H1 (cell line): ENCODE measurements around the gene ADIPOQ.
"Not testable (repeated sequence)": the region's sequence is repeated elsewhere in the genome, so short reads cannot be mapped to it uniquely, and the experiment has no call there.

ENCODE experiments used
- ATF2 ChIP-seq: IDR thresholded peaks from 2 replicates; pipeline ENCODE4 v1.6.1; 2012; ENCODE audit warnings: low read length, inconsistent platforms
- BCL11A ChIP-seq, 2 experiments: IDR thresholded peaks; one replicate each; pipeline ENCODE4 v1.6.1; 2011; ENCODE audit warnings: low read depth in 2 of 2, low read length in 2 of 2, mild to moderate bottlenecking in 2 of 2
- CREB1 ChIP-seq: IDR thresholded peaks from 2 replicates; pipeline ENCODE4 v1.6.1; 2012; ENCODE audit warnings: inconsistent platforms
- CTCF ChIP-seq, 3 experiments: IDR thresholded peaks; 1 replicate in 2 of 3; 2 replicates in 1 of 3; pipeline versions ENCODE4 v1.5.1 to v1.6.1; 2011; ENCODE audit warnings: low read length in 3 of 3, mild to moderate bottlenecking in 3 of 3, inconsistent platforms in 2 of 3, low read depth in 1 of 3, moderate library complexity in 1 of 3; ENCODE audit not compliant: insufficient read depth in 1 of 3; ENCODE audit errors: control extremely low read depth in 1 of 3
- EP300 ChIP-seq, 2 experiments: IDR thresholded peaks; 1 replicate in 1 of 2; 2 replicates in 1 of 2; pipeline ENCODE4 v1.6.1; 2011 to 2012; ENCODE audit warnings: low read depth in 2 of 2, low read length in 2 of 2, mild to moderate bottlenecking in 2 of 2, borderline replicate concordance in 1 of 2, inconsistent platforms in 1 of 2, moderate library complexity in 1 of 2
- JUND ChIP-seq: IDR thresholded peaks from 2 replicates; pipeline ENCODE4 v1.6.1; 2011; ENCODE audit warnings: mild to moderate bottlenecking, improper control_type of control experiment, low read length
- MAX ChIP-seq: IDR thresholded peaks from 2 replicates; pipeline ENCODE4 v1.6.1; 2012; ENCODE audit warnings: inconsistent platforms
- POLR2A ChIP-seq, 2 experiments: IDR thresholded peaks; 1 replicate in 1 of 2; 2 replicates in 1 of 2; pipeline ENCODE4 v1.6.1; 2011; ENCODE audit warnings: low read depth in 2 of 2, low read length in 2 of 2, mild to moderate bottlenecking in 2 of 2; ENCODE audit errors: control extremely low read depth in 1 of 2
- POLR2AphosphoS5 ChIP-seq: IDR thresholded peaks from 2 replicates; pipeline ENCODE4 v1.6.1; 2011; ENCODE audit warnings: low read depth, low read length
- POU5F1 ChIP-seq: IDR thresholded peaks from 2 replicates; pipeline ENCODE4 v1.6.1; 2011; ENCODE audit warnings: low read depth, mild to moderate bottlenecking, low read length, moderate library complexity
- SP2 ChIP-seq: IDR thresholded peaks from 2 replicates; pipeline ENCODE4 v1.6.1; 2012; ENCODE audit warnings: mild to moderate bottlenecking, low read length, inconsistent platforms
- SRF ChIP-seq: IDR thresholded peaks from 2 replicates; pipeline ENCODE4 v1.6.1; 2011; ENCODE audit warnings: mild to moderate bottlenecking, low read depth, low read length, moderate library complexity
- USF2 ChIP-seq: IDR thresholded peaks from 2 replicates; pipeline ENCODE4 v1.6.1; 2011; ENCODE audit warnings: low read length, improper control_type of control experiment

- TF ChIP-seq CTCF (IDR thresholded peaks at IDR 0.05; ENCODE audit: control extremely low read depth in 1 of 3, insufficient read depth in 1 of 3, low read depth in 1 of 3, low read length in 3 of 3); MAX; USF2; POLR2AphosphoS5; POLR2A (IDR thresholded peaks at IDR 0.05; ENCODE audit: control extremely low read depth in 1 of 2, low read depth in 2 of 2, low read length in 2 of 2); EP300 (IDR thresholded peaks at IDR 0.05; ENCODE audit: borderline replicate concordance in 1 of 2, low read depth in 2 of 2, low read length in 2 of 2); SRF; CREB1; POU5F1; ATF2; SP2; JUND; BCL11A (IDR thresholded peaks at IDR 0.05; ENCODE audit: low read depth in 2 of 2, low read length in 2 of 2): not testable (repeated sequence)
Measured at GRCh38 chr3:186893071-186893470, 50.6 kb downstream of the ADIPOQ start.
